NCI-H2107 treated with DMSO at 0.1 percent for 48 hours (cell line): Measurements from ENCODE around the gene TBCK.

Experiments used
- DNase-seq: peaks from one replicate; lab custom pipeline; 2025; ENCODE audit not compliant: unreplicated experiment; lab: John Stamatoyannopoulos, UW

The TBCK gene

DNA sequence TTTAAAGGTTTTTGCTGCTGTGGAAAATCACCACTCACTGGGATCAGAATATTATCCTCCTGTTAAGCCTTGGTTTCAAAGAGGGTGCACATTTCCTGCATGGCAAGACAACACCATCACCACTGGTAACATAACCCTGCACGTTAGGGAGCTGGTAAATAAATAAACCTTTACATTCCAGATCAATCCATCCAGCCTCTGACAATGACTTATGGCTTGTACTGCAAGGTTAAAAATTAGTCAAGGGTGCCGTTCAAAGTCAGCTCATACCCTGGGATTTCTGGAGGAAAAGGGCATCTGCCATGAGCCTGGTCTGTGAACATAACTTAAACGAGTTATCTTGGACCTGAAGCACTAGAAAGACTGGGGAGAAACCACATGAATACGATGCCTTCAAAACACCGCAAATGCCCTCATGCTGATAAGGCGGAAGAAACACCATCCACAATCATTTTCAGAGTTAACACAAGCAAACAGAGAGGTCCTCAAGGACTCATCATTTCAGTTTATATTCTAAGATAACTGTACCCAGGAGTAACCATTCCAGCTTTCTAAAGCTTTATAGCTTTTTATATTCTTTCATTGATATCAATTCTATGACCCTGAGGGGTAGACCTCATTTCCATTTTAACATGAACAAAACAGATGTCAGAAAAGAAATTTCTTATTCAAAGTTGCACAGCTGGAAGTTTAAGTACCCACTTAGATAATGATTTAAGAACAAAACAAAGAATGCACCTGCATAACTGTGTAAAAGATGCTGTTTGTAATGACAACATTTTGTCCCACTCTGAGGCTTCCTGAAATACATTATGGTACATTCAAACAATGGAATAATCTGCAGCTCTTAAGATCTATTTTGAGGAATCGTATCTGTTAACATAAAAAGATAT is 317.6 kb downstream of the TBCK start:
- DNase-seq: peak; percentile 15

DNA sequence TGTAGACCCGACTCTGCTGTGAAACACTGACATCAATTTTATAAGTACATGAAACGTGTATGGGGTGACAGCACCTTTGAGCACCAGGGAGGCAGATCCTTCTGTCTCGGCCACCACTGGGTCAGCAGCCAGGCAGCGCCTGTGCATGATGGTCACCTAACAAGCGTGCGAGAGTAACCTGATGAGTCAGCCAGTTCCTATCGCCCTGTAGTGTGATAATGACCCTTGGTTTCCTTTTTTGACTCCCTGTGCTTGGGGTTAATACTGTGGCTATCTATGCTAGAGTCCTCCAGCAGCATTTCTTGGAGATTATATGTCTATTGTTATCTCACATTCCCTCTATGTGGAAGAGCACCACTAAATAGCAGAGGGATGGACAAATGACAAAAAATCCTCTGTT is 319.2 kb downstream of the TBCK start:
- no peak for DNase-seq

DNA sequence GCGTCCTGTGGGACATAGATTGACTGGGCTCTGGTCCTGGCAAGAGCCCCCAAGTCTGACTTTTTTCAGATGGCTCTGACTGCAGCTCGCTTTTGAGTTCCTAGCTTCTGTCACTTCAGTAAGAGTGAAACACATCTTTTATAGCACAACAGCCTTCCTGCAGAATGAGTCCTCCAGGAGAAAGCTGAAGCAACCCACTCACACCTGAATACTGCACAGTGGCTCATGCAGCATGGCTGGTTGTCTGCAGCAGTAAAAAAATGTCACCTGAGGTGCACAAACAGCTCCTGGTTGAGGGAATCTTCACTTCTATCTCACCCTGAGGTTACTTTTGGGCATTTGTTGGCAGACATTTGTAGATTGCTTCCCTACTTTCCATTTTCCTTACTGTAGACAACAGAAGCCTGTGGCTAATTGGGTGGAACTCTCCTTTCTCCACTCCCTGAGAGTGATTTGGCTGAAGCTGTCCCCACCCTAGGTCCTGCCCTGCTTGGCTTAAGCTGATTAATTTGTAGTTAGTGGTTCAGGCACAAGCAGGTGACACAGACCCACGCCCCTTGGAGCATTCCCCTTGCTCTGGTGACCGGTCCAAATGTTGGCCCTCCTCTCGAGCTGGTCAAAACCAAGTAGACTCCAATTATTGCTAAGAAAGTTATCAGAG is 321.0 kb downstream of the TBCK start:
- DNase-seq: no peak

DNA sequence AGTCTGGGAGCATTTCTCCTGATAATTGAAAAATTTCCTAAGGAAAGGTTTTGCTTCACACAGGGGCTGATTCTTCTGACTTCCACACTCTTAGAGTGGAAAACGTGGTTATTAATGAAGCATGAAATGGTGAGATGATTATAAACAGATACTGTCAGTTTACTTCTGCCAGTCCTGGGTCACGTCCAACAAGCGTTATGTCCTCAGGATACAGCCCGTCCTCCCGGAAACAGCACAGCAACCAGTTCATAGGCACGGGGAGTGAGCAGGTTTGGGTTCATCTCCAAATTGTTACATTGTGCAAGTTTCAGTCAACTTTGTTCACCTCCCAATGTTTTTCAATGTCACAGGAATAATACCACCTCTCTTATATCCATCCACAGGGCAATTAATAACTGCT is 321.9 kb downstream of the TBCK start:
- no peak for DNase-seq

DNA sequence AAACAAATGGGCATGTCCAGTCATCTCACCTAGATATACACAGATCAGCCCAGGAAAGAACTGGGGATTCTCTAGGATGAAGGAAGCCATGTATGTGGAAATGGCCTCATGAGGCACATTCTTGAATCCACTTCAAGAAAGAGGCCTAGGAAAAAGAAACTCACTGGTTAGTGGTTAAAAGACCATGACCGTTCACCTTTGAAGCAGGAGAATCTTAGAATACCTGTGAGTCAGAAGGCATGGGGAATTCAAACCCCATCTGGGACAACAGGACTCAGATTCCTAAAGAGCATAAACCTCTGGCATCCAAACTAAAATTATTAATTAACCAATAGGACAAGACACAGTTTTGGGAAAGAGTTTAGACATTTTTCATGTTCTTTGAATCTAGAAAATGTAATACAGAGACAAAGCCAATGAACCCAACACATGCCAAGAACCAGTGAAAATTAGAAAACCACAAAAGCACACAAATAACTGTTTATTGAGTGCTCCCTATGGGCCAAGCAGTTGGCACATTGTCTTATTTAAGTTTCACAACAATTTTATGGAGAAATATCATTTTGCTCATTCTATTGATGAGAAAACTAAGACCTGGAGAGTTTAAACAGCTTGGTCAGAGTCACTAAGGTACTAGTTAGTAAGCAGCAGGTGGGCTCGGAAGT is 323.2 kb downstream of the TBCK start:
- no peak for DNase-seq

DNA sequence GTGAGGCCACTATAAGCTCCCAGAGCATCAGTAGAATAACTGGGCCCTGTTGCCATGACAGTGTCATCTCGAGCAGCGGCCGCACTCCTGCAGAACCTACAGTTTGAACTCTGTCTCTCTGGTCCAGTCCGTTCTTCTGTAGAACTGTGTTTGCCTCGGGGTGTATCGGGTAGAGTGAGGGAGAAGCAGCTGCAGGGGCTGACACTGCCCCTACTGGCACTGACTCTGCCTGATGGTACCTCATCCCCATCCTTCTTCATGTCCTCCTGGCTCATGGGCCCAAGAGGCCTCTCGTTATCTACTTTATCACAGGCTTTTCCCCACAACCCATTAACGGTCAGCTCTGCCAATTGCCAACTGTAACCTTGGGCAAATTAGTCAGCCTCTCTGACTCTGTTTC is 324.3 kb downstream of the TBCK start:
- DNase-seq: no peak
